Tibial artery (tissue), 4 donors: Measurements from ENCODE around the gene KIRREL3.

Experiments
- DNase-seq, 2 donors: peaks; one replicate each; pipeline ENCODE4 v3.0.0-alpha.2; 2019
- H3K27ac ChIP-seq, 2 donors: fragments of 200-600 bp; sonication (generic) in 1 of 2; 1 replicate in 1 of 2; 2 replicates in 1 of 2; pipeline ENCODE4 v1.5.1; 2018 to 2019; ENCODE audit warnings: mild to moderate bottlenecking in 1 of 2
- H3K27me3 ChIP-seq, 2 donors: fragments of 200-600 bp; sonication (generic) in 1 of 2; one replicate each; pipeline versions ENCODE4 v1.5.1 to v1.6.0; 2016 to 2019
- H3K36me3 ChIP-seq, 3 donors: fragments of 200-600 bp; sonication (generic) in 2 of 3; one replicate each; pipeline ENCODE4 v1.5.1; 2016 to 2019; ENCODE audit warnings: mild to moderate bottlenecking in 2 of 3
- H3K4me1 ChIP-seq, 4 donors: fragments of 200-600 bp; sonication (generic) in 2 of 4; 1 replicate in 3 of 4; 2 replicates in 1 of 4; pipeline ENCODE4 v1.5.1; 2016 to 2019
- H3K4me3 ChIP-seq, 2 donors: fragments of 200-600 bp; sonication (generic) in 1 of 2; 1 replicate in 1 of 2; 2 replicates in 1 of 2; pipeline ENCODE4 v1.5.1; 2018 to 2019; ENCODE audit warnings: mild to moderate bottlenecking in 2 of 2
- H3K9me3 ChIP-seq, 3 donors: fragments of 200-600 bp; sonication (generic) in 1 of 3; one replicate each; pipeline ENCODE4 v1.5.1; 2016 to 2019
- intact Hi-C: fragments of 100-400 bp; cut with DNase I; formaldehyde crosslinking; loops from one replicate; pipeline ENCODE4 v1.15.0; 2023; ENCODE audit warnings: low total_unique reads
- TF ChIP-seq, protein P1 (sequence below), 2 experiments: fragments of 200-600 bp in 1 of 2; fragments of 450-650 bp in 1 of 2; IDR thresholded peaks; one replicate each; pipeline ENCODE4 v1.5.1; 2017 to 2019; ENCODE audit warnings: antibody characterized with exemption in 2 of 2, mild to moderate bottlenecking in 1 of 2, moderate library complexity in 1 of 2

KIRREL3 gene

DNA sequence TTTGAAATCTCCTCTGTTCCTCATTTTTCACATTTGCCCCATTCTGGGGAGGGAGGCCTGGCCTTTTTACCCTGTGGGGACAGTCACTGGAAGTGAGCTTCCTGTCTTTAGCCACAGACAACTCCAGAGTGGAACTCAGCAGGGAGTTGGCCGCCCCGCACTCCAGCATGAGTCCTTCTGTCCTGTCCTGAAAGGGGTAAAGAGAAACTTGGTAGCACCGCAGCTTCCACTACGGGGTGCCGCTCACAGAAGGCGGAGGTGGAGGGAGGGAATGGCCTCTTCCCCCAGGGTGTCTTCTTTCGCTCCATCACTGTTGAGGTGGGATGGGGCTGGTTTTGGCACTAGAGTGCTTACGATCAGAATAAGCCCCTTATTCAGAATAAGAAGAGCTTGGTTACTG lies 512.9 kb downstream of the KIRREL3 start:
- Histone ChIP-seq H3K27me3 (no peaks in the 10 kb centered on the region), H3K36me3 (no peaks in the 10 kb centered on the region), H3K27ac (no peak overlapping the region), H3K4me1 (no peaks in the 10 kb centered on the region), H3K9me3 (no peaks in the 10 kb centered on the region), H3K4me3 (no peak overlapping the region)
- TF ChIP-seq, protein P1, sequence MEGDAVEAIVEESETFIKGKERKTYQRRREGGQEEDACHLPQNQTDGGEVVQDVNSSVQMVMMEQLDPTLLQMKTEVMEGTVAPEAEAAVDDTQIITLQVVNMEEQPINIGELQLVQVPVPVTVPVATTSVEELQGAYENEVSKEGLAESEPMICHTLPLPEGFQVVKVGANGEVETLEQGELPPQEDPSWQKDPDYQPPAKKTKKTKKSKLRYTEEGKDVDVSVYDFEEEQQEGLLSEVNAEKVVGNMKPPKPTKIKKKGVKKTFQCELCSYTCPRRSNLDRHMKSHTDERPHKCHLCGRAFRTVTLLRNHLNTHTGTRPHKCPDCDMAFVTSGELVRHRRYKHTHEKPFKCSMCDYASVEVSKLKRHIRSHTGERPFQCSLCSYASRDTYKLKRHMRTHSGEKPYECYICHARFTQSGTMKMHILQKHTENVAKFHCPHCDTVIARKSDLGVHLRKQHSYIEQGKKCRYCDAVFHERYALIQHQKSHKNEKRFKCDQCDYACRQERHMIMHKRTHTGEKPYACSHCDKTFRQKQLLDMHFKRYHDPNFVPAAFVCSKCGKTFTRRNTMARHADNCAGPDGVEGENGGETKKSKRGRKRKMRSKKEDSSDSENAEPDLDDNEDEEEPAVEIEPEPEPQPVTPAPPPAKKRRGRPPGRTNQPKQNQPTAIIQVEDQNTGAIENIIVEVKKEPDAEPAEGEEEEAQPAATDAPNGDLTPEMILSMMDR (IDR thresholded peaks at IDR 0.05): no peak
- no peak for DNase-seq
- intact Hi-C loops: no loop called here

DNA sequence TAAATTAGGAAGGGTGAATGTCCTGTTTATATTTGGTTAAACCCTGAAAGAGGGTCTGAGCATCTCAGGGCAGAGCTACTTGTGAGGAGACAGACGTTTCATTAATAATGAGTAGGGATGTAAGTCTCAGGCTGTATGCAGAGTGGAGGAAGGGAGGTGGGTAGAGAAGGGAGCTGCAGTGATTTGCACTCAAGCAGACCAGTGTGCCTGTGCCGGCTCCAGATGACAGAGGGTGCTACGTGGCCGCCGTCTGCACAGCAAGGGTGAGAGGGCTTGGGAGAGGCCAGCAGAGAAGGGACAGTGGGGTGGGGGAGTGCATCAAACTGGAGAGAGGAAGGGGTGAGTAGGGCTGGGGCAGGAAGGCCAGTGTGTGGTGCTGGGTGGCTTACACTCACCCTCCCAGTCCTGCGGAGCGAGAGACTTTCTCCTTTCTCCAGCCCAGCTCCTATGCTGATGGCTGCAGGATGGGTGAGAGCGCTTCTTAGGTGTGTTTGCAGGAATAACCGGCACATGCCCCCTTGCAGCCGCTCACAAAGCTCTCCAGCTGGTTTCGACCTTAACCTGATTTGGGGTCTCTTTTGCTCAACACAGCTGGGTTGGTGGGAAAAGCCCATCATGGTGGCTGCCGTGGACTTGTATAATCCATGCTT lies 514.5 kb downstream of the KIRREL3 start:
- Histone ChIP-seq H3K4me1 (no peaks in the 10 kb centered on the region), H3K4me3 (no peak overlapping the region), H3K27me3 (no peaks in the 10 kb centered on the region), H3K36me3 (no peaks in the 10 kb centered on the region), H3K27ac (no peak overlapping the region), H3K9me3 (no peaks in the 10 kb centered on the region)
- intact Hi-C loops: no loop called here
- TF ChIP-seq, protein P1 (IDR thresholded peaks at IDR 0.05): no peak
- no peak for DNase-seq

DNA sequence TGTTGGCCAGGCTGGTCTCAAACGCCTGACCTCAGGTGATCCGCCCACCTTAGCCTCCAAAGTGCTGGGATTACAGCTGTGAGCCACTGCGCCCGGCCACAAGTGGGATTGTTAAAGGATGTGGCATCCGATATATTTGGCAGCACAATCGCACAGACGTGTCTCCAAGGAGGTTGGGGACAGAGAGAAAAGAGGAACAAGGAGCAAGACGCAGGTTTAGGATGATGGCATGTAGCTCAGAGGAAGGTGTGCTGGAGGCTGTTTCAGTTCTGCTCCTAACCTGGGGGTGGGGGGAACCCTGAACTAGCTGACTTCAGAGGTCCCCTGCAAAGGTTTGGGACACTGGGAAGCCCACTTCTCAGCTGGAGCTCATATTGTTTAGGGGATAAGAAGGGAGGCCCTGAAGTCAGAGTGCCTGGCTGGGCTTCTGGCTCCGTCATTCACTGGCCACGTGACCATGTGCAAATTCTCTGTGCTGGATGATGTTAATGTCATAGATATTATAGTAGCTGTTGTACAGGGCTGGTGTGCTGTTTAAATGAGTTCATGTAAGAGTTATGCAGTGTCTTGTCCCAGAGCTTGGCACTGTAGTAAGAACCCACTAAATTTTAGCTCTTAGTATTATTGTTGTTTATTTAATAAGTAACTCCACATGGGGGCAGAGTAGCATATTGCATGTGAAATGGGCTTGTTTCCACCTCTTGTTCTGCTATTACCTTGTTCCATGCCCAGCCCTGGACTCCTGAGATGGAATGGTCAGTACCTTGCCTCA lies 515.4 kb downstream of the KIRREL3 start:
- H3K27ac ChIP-seq: no peak overlapping the region
- H3K27me3 ChIP-seq: no peaks in the 10 kb centered on the region
- no peak for DNase-seq
- H3K4me3 ChIP-seq: no peak overlapping the region
- H3K4me1 ChIP-seq: peaks cover 0 to 4% (median 0%) of the 10 kb centered on the region in 4 donors
- TF ChIP-seq, protein P1 (IDR thresholded peaks at IDR 0.05): no peak
- no peaks in the 10 kb centered on the region for H3K36me3 ChIP-seq
- H3K9me3 ChIP-seq: no peaks in the 10 kb centered on the region
- intact Hi-C loops: no loop called here

DNA sequence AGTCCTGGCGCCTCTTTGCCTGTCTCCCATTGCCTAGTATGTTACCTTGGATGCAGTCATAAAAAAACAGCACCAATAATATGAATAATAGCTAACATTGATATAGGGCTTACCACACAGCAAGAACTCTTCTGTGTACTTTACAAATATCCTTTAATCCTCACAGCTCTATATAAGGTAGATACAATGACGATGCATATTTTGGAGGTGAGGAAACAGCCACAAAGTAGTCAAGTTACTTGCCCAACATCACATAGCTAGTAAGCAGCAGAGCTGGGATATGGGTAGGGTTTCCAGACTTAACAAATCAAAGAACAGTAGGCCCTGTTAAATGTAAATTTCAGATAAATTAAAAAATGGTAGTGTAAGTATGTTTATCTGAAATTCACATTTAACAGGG lies 516.3 kb downstream of the KIRREL3 start:
- Histone ChIP-seq H3K4me3 (no peak overlapping the region), H3K27me3 (no peaks in the 10 kb centered on the region), H3K36me3 (no peaks in the 10 kb centered on the region), H3K4me1 (peaks cover 0 to 4% (median 0%) of the 10 kb centered on the region in 4 donors), H3K27ac (no peak overlapping the region), H3K9me3 (no peaks in the 10 kb centered on the region)
- DNase-seq: no peak
- TF ChIP-seq, protein P1 (IDR thresholded peaks at IDR 0.05): no peak
- intact Hi-C loops: loop anchor here (5.0 kb wide), 2 partner anchors 42 to 172 kb away; no protein-coding TSS in a partner anchor

DNA sequence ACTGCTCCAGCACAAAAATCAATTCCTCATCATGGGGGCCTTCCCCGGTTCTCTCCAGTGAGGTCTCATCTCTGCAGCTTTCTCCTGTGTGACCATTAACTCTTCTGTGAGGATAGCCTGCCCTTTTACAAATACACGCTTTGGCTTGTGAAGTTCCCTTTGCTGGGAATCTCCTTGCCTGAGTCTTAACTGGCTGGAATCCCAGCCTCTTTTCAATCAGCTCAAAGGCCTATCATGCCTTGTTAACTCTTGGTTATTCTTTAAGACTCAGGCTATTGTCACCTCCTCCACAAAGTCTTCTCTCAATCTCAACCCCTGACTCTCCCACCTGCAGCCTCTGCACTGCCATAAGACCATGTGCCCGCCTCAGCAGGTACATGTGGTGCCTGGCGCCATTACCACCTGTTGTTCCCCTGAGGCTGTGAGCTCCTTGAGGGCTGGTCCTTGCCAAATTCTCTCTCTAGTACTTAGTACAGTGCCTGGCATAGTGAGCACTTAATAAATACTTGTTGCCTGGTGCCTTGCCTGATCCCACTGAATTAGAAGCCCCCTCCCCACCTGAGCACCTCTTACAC lies 516.9 kb downstream of the KIRREL3 start:
- Histone ChIP-seq H3K27ac (no peak overlapping the region), H3K27me3 (no peaks in the 10 kb centered on the region), H3K9me3 (no peaks in the 10 kb centered on the region), H3K4me1 (peaks cover 0 to 4% (median 0%) of the 10 kb centered on the region in 4 donors), H3K36me3 (no peaks in the 10 kb centered on the region), H3K4me3 (no peak overlapping the region)
- DNase-seq: no peak
- TF ChIP-seq, protein P1 (IDR thresholded peaks at IDR 0.05): no peak
- intact Hi-C loops: loop anchor here (5.0 kb wide), 2 partner anchors 41 to 171 kb away; no protein-coding TSS in a partner anchor
